Stimulated activated CD8-positive, alpha-beta memory T cell treated with anti-CD3 and anti-CD28 coated beads, Interleukin-4, amount 100 ng/mL, for 24 hours (primary cell): Measurements from ENCODE around the gene C22orf39.

Experiments
- DNase-seq: peaks from one replicate; pipeline ENCODE4 v3.0.0-alpha.2; 2020; ENCODE audit warnings: low read depth

C22orf39 gene

DNA sequence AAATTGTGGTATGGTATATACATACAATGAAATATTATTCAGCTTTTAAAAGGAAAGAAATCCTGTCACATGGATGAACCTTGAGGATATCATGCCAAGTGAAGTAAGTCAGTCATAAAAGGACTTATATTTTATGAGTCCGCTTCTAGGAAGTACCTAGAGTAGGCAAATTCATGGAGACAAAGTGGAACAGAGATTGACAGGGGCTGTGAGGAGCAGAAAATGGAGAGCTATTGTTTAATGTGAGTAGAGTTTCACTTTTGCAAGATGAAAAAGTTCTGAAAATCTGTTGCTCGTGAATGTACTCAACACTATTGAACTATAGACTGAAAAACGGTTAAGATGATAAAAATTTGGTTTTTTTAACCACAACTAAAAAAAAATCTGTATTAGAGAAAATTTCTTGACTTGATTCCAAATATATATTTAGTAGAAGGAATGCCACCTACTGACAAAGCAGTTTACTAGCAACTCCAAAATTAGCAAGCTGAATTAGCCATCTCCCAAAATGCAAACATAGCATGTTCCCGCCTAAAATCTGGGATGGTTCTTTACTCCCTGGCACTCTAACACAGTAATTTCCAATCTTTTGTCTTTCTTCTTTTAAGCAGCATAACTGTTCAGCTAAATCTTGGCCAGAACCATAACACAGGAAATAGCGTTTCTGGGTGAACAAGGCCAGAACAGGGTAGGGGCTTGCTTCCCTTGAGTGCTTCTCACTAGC, 30.0 kb upstream of the C22orf39 start:
- DNase-seq, result no peak

DNA sequence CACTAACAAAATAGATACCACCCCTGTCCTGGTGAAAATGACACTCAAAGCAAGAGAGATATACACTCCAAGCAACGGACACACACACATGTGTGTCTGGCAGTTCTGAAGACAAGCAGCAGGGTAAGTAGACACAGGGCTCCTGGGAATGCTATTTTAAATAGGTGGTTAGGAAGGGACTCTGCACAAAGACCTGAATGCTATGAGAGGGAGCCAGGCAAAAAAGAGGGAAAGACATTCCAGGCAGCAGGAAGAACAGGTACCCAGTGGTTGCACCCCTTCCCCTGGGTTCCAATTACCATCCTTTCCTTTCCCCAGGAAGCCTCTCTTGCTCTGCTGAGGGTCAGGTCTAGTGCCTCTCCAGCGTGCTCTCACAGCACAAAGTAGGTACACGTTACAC, 28.5 kb upstream of the C22orf39 start:
- DNase-seq, result no peak

DNA sequence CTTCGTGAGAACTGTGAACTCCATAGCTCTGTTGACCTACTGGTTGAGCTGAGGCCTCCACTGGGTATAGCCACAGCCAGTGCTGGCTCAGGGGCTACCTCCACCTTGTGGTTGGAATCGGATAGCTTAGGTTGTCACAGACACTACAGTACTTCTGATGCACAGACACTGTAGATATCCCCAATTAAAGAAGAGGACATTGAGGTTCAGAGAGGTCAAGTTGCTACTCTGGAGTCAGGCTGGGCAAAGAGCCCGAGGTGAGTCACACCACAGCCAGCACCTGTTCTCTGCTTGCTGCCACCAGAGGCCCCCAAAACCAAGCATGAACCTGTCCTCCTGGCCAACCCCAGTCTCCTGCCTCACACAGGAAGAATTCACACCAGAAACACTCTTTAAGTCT, 26.1 kb upstream of the C22orf39 start:
- DNase-seq, result no peak

DNA sequence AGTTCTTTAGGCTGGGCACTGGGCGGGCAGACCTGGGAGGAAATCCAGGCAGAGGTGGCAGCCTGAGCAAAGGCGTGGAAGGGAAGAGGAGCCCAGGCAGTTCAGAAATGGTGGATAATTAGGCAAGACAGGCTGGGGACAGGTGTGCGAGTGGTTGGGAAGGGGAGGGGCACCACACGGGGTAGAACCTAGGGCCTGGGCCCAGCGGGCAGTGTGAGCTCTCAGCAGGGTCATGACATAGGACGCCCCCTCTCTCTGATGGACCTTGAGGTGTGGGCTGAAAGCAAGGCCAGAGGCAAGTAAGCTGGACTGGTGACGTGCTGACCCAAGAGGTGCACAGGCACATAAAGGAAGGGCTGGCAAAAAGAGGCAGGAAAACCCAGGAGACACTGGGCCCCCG, 24.7 kb upstream of the C22orf39 start:
- no peak for DNase-seq

DNA sequence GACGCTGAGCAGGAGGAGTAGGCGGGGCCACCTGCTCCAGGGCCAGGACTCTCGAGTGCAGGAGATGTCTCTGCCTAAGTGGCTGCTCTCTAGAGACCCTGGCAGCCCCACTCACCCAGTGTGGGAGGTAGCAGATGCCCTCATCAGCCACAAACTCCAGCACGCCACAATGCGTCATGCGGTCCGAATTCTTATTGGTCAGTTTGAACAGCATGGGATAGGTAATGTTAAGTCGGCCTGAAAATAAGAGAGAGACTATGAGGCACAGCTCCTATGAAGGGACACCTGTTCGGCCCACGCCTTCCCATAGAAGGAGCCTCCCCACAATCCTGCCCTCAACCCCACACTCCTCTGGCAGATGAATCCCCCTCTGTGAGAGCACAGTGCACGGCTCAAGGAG, 24.1 kb upstream of the C22orf39 start:
- DNase-seq, result no peak

DNA sequence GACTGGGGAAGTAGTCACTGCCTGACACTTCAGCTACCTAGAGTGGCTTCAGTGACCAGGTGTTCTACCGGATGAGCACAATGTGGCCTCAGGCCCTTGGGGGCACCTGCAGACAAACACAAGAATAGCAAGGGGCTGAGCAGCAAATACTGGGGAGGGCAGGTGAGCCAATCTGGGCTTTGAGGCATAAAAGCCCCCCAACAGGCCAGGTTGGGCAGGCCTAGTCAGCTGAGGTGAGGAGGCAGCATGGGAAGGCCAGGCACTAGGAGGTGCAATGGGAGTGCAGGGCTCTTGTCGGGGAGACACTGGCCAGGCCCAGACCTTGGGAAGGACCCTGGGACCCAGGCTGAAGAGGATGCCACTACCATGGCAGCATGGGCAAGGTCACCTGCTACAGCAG, 22.5 kb upstream of the C22orf39 start:
- no peak for DNase-seq

DNA sequence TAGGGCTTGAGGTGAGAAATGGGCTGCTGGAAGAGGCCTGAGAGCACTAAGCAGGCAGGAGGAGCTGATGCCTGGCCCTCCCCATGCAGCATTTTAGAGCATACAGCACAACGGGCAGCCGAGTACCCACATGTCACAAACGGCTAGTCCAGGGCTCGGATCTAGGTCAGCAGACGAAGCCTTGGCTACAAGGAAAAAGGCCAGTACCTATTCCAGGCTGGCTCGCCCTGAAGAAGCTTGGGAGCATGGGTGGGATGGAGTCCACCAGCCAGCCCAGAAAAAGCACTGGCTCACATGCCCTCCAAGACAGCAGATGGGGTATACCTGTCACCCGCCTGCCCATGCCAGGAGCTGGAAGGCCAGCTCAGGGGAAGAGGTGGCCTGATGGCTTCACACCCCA, 21.9 kb upstream of the C22orf39 start:
- DNase-seq, result no peak

DNA sequence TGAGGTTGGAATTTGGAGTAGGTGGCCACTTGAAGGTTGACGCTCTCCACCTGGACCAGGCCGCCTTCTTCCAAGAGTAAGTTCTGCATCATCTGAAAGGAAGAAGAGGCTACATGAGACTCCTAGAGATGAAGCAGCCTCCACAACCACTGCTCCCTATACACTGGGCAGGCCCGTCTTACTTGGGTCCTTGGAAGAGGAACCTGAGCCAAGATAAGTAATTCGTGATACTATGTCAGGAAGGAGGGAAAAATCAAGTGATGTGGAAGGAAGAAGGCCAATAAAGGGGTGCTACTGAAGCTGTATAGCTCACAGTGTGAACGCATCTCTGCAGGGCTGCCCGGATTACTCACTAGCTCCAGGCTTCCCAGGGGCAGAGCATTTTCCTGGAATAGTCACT, 20.4 kb upstream of the C22orf39 start:
- DNase-seq, result no peak

DNA sequence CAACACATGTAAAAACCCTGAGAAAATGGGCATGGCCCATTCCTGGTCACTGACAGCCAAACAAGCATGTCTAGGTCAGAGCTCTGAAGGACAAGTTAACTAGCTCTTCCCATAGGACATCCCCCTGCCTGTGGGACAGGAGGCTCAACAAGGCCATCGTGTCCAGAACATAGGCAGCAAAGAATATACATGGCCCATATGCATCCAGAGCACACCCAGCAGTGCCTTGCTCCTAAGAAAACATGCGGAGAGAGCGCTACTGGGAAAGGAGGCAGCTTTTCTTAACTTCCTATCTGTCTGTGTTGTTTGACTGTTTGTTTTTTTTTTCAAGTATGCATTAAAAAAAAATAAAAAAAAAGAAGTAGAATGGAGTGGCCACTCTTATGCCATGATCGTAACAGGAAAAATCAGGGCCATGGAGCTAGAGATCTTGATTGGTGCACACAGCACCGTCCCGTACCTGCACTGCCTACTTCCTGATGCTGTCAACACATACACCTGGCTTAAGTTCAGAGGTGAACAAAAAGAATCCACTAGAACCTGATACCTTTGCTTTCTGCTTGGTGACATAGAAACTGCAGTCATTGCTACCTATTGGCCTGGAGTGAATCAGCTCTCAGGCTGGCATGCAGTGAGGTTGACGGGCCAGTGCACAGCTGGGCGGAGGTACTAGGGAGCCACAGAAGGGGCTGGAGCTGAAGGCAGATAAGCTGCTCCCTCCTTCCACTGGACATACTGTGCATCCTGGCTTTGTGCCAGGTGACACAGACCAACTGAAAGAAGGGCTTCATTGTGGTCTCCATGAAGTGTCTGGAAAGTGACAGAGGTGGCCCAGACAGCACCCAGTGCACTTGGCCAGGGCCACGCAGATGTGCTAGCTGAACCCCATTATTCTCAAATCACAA, 19.6 kb upstream of the C22orf39 start:
- no peak for DNase-seq

DNA sequence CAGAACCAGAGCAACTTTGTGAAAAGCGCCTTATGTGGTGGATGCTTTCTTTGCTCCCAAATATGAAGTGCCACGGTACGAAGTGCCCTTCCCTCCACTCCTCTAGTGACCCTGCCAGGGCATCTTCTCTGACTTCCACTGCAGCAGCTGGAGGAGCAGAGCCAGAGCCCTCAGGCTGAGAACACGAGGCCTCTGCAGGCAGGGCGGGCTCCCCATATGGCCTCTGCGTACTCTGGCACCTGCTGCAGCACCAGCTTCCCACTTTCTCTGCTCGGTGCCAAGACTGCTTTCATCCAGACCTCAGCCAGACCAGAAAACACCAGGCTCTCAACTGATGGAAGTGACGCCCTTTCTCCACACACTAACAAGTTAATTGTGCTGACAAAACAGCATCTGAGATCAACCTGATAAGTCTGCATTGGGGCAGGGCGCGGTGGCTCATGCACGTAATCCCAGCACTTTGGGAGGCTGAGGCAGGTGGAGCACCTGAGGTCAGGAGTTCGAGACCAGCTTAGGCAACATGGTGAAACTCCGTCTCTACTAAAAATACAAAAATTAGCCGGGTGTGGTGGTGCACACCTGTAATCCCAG, 18.7 kb upstream of the C22orf39 start:
- no peak for DNase-seq

DNA sequence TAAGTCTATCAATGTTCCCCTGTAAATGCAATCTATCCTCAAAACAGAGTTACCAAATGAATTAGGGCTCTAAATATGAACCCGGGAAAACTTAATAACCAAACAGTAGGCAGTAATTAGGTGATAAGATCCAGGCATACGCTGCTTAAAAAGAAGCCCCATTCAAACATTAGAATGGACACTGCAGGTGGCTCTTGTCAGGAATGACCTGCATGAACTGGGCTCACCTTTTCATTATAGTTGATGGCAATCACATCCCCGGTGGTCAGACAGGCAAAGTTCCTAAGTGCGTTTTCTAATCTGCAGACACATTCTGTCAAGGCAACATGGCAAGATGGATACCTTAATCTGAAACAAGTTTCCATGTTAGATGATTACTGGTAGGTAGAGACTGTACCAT, 17.5 kb upstream of the C22orf39 start:
- no peak for DNase-seq

DNA sequence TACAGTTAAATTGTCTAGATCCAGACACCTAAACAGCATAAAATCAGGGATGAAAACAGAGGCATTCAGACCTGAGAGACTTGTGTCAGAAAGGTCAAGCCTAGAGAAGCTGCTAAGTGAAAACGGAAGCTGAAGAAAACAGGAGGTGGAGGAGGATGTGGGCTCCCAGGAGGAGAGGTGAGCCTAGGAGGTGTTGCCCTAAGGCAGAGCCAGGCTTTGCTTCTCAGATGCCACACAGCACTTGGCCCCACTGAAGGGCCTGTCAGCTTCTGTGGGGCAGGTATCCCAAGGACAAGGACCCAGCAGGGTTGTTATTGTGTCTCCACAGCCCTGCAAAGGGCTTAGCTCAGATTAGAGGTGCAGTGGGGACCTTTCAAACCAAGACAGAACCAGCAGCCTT, 17.0 kb upstream of the C22orf39 start:
- no peak for DNase-seq

DNA sequence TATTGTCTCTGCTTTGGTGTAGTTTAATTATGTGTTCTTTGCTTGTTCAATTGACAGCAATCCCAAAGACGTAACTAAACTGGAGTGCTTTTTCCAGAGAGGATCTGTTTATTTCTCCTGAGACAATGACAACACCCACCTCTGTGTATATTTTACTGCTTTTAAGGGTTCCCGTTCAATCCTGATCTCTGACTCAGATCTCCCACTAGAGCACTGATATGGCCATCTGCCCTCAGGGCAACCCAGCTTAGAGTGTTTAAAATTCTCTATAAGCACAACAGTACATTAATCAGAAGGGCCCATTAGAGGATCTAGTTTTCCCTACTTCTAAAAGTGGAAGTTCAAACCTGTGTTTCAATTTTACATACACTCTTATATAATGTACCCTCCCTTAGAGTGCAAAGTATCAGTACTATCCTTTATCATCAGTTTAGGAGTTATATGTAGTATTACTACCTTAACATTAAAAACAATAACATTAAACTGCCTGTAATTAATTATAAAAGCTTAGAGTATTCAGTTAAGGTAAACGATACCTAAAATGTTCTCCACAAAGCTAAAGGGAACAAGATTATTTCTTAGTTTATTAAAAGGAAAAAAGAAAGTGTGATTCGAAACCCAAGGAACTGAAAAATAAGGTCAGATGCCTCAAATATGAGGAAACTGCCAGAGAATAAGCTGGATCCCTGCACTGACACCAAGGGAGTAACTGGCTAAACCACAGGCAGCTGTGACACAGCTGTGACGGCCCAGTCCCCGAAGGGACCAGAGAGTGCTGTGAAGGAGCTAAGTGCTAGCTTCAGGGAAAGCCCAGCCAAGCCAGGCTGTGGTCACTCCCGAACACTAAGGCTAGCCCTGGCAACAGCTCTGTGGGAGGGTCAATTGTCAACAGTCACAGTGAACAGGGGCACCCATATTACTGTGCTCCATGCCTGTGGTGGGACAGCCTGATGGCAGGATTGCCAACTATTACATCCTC, 16.3 kb upstream of the C22orf39 start:
- no peak for DNase-seq

DNA sequence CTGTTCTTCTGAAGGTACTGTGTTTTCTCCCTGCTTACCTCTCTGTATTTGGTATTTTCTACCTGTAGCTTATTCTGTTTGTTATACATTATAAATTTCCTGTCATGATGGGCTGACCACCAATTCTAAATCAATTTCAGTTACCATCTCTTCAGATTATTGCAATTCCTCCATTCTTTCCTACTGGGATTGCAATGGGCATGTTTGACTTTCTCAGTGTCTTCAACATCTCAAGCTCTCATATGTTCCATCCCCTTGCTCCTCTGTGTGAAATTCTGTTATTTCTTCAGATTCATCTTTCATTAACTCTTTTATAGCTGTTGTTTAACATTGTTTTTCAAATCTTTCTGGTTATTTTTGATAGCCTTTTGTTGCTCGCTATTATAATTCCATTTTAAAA, 15.5 kb upstream of the C22orf39 start:
- DNase-seq, result no peak

DNA sequence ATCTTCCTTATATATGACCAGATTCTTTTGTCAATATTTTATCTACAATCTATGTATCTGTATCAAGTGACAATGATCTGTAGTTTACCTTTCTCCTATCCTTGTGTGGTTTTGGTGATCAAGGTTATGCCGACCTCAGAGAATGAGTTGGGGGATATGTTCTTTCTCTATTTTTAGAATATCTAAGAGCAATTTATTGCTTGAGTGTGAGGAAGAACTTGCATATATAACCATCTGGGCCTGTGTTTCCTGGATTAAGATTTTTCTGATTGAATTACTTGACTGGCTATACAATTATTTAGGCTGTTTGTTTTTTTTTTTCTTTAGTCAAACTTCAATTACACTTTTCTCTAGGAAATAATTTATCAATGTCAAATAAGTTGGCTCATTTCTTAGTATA, 14.0 kb upstream of the C22orf39 start:
- DNase-seq, result no peak

DNA sequence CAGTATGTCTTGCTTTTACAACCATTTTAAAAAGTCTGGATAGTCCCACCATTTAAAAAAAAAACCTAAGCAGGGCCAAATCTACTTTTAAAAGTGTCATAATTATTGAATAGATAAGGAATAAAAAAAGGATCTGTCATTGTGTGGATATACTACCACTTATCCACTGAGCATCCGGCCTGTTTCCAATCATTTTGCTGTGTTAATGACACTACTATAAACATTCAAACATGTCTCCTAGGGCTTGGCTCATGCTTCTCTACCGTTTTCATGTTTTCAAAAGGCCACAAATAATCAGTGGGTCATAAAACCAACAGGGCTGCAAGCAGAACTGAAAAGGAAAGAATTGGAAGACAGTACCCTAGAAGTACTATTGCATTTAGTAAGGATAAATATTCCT, 12.5 kb upstream of the C22orf39 start:
- DNase-seq, result no peak

DNA sequence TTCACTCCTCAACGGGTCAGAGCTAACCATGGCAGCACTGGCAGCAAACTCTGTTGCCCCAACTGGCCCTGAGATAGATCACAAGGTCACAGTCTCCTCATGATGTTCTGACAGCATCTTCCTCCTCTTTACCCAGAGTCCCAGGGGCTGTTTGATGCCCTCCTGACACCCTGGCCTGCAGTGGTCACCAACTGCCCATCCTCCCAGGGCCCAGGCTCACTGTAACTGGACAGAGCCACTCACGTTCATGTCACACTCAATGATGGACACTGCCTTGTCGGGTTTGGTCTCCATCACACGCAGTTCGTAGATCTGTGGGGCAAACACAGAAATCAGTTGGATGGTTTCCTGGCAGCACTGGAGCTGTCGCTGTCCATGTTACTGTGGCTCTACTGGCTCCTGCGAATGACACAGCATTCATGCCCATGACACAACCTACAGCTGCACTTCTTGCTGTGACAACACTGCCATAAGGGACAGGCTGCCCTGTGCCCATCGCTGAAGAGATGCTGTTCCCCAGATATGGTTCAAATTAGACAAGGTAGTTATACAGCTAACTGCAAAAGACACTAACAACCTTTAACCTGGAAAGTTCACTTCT, 10.4 kb upstream of the C22orf39 start:
- DNase-seq, result no peak

DNA sequence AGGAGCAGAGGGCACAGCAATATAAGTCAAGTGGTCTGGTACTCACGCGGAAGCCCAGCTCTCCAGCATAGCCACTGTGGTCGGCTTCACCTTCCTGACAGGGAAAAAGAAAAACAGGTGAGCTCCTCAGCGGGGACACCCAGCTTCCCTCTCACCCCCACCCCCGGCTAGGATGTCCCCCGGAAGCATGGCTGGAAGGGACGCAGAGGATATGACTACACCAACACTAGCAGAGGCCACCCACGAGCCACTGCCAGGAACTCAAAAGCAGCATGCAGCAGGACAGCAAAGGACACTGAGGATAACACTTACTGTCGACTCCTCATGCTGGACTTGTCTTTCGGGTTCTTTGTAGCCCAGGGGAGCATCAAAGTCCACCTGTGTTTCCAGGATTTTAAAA, 9.0 kb upstream of the C22orf39 start:
- DNase-seq, result no peak

DNA sequence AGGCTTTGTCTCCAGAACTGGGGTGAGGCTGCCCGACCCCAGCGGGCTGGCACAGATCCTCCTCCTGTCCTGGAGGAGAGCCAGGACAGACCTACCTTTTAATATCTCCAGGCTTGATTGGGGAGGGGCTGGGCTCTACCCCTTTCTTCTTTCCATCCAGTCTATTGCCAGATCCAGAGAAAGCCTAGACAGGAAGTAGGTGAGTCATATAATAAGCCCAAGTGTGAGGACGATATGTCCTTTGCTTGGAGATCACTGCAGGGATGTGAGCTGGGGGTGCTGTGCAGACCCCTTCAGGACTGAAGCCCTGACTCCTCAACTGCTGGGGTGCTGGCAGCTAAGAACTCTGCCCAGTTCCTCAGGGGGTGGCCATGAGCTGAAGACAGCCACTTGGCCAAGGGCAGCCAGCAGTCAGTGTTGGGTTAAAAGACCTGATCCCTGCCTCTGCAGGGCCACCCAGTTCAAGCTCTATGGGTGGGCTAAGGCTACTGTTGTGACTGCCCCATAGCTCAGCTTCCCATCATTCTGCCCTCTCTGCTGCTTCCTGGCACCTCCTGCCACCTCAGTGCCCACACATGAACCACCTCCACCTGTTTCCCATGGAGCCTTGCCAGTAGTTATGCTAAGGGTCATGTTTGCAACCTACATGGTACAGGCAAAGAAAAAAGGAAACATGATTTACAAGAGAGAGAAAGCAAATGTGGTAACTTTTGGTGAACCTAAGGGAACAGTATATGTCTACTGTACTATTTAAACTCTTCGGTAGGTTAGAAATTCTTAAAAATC, 8.3 kb upstream of the C22orf39 start:
- DNase-seq, result no peak

DNA sequence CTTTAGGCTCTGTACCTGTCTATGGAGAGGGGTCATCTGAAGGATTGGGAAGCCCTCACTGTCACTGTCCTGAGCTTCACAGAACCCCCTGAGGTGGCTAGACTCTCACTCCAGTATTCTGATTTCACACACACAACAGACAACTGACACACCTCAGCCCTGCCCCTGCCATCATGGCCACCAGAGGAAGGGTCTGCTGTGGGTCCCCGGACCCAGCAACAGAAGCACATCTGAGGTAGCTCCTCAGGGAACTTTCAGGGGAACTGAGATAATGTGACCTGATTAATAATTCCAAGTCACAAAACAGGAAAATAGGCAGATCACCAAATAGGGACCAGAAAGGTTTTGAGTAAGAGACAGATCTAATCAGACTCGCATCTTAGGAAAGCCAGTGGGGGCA, 7.5 kb upstream of the C22orf39 start:
- no peak for DNase-seq

DNA sequence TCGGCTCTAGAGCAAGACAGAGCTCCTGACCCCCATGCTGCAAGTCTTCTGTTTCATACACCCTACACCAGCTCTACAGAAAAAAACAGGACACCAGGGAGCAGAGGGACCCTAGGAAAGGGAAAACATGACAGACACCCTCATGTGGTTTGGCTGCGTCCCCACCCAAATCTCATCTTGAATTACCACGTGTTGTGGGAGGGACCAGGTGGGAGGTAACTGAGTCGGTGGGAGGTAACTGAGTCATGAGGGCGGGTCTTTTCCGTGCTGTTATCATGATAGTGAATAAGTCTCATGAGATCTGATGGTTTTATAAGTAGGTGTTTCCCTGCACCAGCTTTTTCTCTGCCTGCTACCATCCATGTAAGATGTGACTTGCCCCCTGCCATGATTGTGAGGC, 6.6 kb upstream of the C22orf39 start:
- no peak for DNase-seq
